ENCODE measurements around the gene AKR7A3.

AKR7A3 gene

GRCh38 chr1:19325368-19325957 is 36.9 kb upstream of the AKR7A3 start:
- Histone ChIP-seq H3K79me2 (ENCODE audit: insufficient read depth, low read length) (no peaks in the 10 kb centered on the region), H3K4me3 (ENCODE audit: low read length, poor library complexity, severe bottlenecking) (no peak overlapping the region), H4K20me1 (ENCODE audit: insufficient read depth, low read length, poor library complexity, severe bottlenecking) (no peaks in the 10 kb centered on the region), H3K4me1 (ENCODE audit: insufficient read depth, low read length, poor library complexity, severe bottlenecking) (no peaks in the 10 kb centered on the region), H3K9me3 (ENCODE audit: insufficient read depth, low read depth, low read length) (no peaks in the 10 kb centered on the region), H3K36me3 (ENCODE audit: insufficient read depth, low read length) (no peaks in the 10 kb centered on the region; the same call in 1 of the 2 replicates), H3K27me3 (ENCODE audit: insufficient read depth, low read length, poor library complexity, severe bottlenecking) (no peaks in the 10 kb centered on the region), H3F3A (ENCODE audit: low read depth) (no peaks in the 10 kb centered on the region), H3K9ac (ENCODE audit: low read depth, low read length, poor library complexity, severe bottlenecking) (no peak overlapping the region), H2AFZ (ENCODE audit: low read length) (no peak overlapping the region), H3K4me2 (ENCODE audit: low read depth, low read length, poor library complexity, severe bottlenecking) (no peak overlapping the region), H3K9me2 (replicated peaks; ENCODE audit: low read depth, low read length) (no peaks in the 10 kb centered on the region)
- TF ChIP-seq, protein P1, sequence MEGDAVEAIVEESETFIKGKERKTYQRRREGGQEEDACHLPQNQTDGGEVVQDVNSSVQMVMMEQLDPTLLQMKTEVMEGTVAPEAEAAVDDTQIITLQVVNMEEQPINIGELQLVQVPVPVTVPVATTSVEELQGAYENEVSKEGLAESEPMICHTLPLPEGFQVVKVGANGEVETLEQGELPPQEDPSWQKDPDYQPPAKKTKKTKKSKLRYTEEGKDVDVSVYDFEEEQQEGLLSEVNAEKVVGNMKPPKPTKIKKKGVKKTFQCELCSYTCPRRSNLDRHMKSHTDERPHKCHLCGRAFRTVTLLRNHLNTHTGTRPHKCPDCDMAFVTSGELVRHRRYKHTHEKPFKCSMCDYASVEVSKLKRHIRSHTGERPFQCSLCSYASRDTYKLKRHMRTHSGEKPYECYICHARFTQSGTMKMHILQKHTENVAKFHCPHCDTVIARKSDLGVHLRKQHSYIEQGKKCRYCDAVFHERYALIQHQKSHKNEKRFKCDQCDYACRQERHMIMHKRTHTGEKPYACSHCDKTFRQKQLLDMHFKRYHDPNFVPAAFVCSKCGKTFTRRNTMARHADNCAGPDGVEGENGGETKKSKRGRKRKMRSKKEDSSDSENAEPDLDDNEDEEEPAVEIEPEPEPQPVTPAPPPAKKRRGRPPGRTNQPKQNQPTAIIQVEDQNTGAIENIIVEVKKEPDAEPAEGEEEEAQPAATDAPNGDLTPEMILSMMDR (conservative IDR thresholded peaks at IDR 0.05; ENCODE audit: low read length), result no peak
- TF ChIP-seq EZH2phosphoT487 (IDR thresholded peaks at IDR 0.05; ENCODE audit: borderline replicate concordance), result no peak

DNA sequence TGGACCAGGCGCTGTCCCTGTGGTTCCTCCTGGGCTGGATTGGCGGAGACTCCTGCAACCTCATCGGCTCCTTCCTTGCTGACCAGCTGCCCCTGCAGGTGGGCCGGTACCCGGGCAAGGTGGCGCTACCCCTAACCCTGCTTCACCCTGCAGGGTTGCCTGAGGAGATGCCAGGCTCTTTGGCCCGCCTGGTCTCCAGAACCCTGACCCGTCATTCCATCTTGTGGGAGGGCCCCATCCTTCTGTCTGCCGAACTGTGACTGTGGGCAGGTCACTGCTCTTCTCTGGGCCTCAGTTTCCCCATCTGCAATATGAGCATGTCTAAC is 36.1 kb upstream of the AKR7A3 start:
- H3K36me3 ChIP-seq (ENCODE audit: insufficient read depth, low read length), result no peaks in the 10 kb centered on the region; the same call in 1 of the 2 replicates
- no peaks in the 10 kb centered on the region for H3K9me3 ChIP-seq (ENCODE audit: insufficient read depth, low read depth, low read length)
- no peaks in the 10 kb centered on the region for H3F3A ChIP-seq (ENCODE audit: low read depth)
- no peaks in the 10 kb centered on the region for H3K79me2 ChIP-seq (ENCODE audit: insufficient read depth, low read length)
- H4K20me1 ChIP-seq (ENCODE audit: insufficient read depth, low read length, poor library complexity, severe bottlenecking), result no peaks in the 10 kb centered on the region
- no peaks in the 10 kb centered on the region for H3K4me1 ChIP-seq (ENCODE audit: insufficient read depth, low read length, poor library complexity, severe bottlenecking)
- H3K9me2 ChIP-seq (replicated peaks; ENCODE audit: low read depth, low read length), result no peaks in the 10 kb centered on the region
- no peak overlapping the region for H3K4me2 ChIP-seq (ENCODE audit: low read depth, low read length, poor library complexity, severe bottlenecking)
- TF ChIP-seq, protein P1 (conservative IDR thresholded peaks at IDR 0.05; ENCODE audit: low read length), result no peak
- TF ChIP-seq EZH2phosphoT487 (IDR thresholded peaks at IDR 0.05; ENCODE audit: borderline replicate concordance), result no peak
- no peak overlapping the region for H3K9ac ChIP-seq (ENCODE audit: low read depth, low read length, poor library complexity, severe bottlenecking)
- H3K27me3 ChIP-seq (ENCODE audit: insufficient read depth, low read length, poor library complexity, severe bottlenecking), result no peaks in the 10 kb centered on the region
- H3K4me3 ChIP-seq (ENCODE audit: low read length, poor library complexity, severe bottlenecking), result no peak overlapping the region
- H2AFZ ChIP-seq (ENCODE audit: low read length), result no peak overlapping the region

- no peak for TF ChIP-seq EZH2phosphoT487 (IDR thresholded peaks at IDR 0.05; ENCODE audit: borderline replicate concordance)
- TF ChIP-seq, protein P1 (conservative IDR thresholded peaks at IDR 0.05; ENCODE audit: low read length), result no peak
- Histone ChIP-seq H3K4me3 (ENCODE audit: low read length, poor library complexity, severe bottlenecking) (no peak overlapping the region), H3K4me2 (ENCODE audit: low read depth, low read length, poor library complexity, severe bottlenecking) (no peak overlapping the region), H3K79me2 (ENCODE audit: insufficient read depth, low read length) (no peaks in the 10 kb centered on the region), H4K20me1 (ENCODE audit: insufficient read depth, low read length, poor library complexity, severe bottlenecking) (no peaks in the 10 kb centered on the region), H3K27me3 (ENCODE audit: insufficient read depth, low read length, poor library complexity, severe bottlenecking) (no peaks in the 10 kb centered on the region), H3K4me1 (ENCODE audit: insufficient read depth, low read length, poor library complexity, severe bottlenecking) (no peaks in the 10 kb centered on the region), H3F3A (ENCODE audit: low read depth) (no peaks in the 10 kb centered on the region), H3K36me3 (ENCODE audit: insufficient read depth, low read length) (no peaks in the 10 kb centered on the region; the same call in 1 of the 2 replicates), H3K9ac (ENCODE audit: low read depth, low read length, poor library complexity, severe bottlenecking) (no peak overlapping the region), H3K9me2 (replicated peaks; ENCODE audit: low read depth, low read length) (no peaks in the 10 kb centered on the region), H2AFZ (ENCODE audit: low read length) (no peak overlapping the region), H3K9me3 (ENCODE audit: insufficient read depth, low read depth, low read length) (no peaks in the 10 kb centered on the region)
Measured at GRCh38 chr1:19323987-19324664, 35.6 kb upstream of the AKR7A3 start.
